Measurements from ENCODE around the gene IRS1. TPM values are rescaled to one million over a fixed set of nuclear protein-coding genes. Genes with fewer than 3 reads are reported as not detected.

Gene IRS1
- total and polyA plus RNA-seq, 2 experiments from 2014 or later = 4.1 to 40.4 TPM

- no peaks in the 10 kb centered on the region for H3K27me3 ChIP-seq
- peaks cover 5% of the 10 kb centered on the region for H3K36me3 ChIP-seq
- no peaks in the 10 kb centered on the region for H3K9me3 ChIP-seq (ENCODE audit: low read depth)
- TF ChIP-seq CTCF (IDR thresholded peaks at IDR 0.05; ENCODE audit: low read depth, low read length) = no peak
- no peak overlapping the region for H3K27ac ChIP-seq
- DNase-seq (ENCODE audit: low read depth in 1 of 2, low spot score in 1 of 2) = no peak
- H3K4me1 ChIP-seq (ENCODE audit: low read depth) = peaks cover 7% of the 10 kb centered on the region
- no peak overlapping the region for H3K4me3 ChIP-seq
These were observed 59.5 kb downstream of the IRS1 start for GRCh38 chr2:226740039-226740648.

GRCh38 chr2:226739545-226740030, 60.0 kb downstream of the IRS1 start:
- no peak for DNase-seq (ENCODE audit: low read depth in 1 of 2, low spot score in 1 of 2)
- no peak for TF ChIP-seq CTCF (IDR thresholded peaks at IDR 0.05; ENCODE audit: low read depth, low read length)
- no peaks in the 10 kb centered on the region for H3K9me3 ChIP-seq (ENCODE audit: low read depth)
- H3K36me3 ChIP-seq = peaks cover 5% of the 10 kb centered on the region
- no peaks in the 10 kb centered on the region for H3K27me3 ChIP-seq
- peaks cover 7% of the 10 kb centered on the region for H3K4me1 ChIP-seq (ENCODE audit: low read depth)
- H3K27ac ChIP-seq = no peak overlapping the region
- H3K4me3 ChIP-seq = no peak overlapping the region

- H3K4me1 ChIP-seq (ENCODE audit: low read depth) = peaks cover 7% of the 10 kb centered on the region
- no peak overlapping the region for H3K4me3 ChIP-seq
- no peak overlapping the region for H3K27ac ChIP-seq
- TF ChIP-seq CTCF (IDR thresholded peaks at IDR 0.05; ENCODE audit: low read depth, low read length) = no peak
- peaks cover 5% of the 10 kb centered on the region for H3K36me3 ChIP-seq
- H3K27me3 ChIP-seq = no peaks in the 10 kb centered on the region
- H3K9me3 ChIP-seq (ENCODE audit: low read depth) = no peaks in the 10 kb centered on the region
- DNase-seq (ENCODE audit: low read depth in 1 of 2, low spot score in 1 of 2) = peak in 1 of 2 donors; percentile 31
These were observed 60.6 kb downstream of the IRS1 start for GRCh38 chr2:226738821-226739544.

GRCh38 chr2:226738191-226738820, 61.3 kb downstream of the IRS1 start:
- no peak overlapping the region for H3K4me3 ChIP-seq
- peaks cover 8% of the 10 kb centered on the region for H3K4me1 ChIP-seq (ENCODE audit: low read depth)
- peaks cover 5% of the 10 kb centered on the region for H3K36me3 ChIP-seq
- DNase-seq (ENCODE audit: low read depth in 1 of 2, low spot score in 1 of 2) = no peak
- H3K27ac ChIP-seq = no peak overlapping the region
- no peaks in the 10 kb centered on the region for H3K9me3 ChIP-seq (ENCODE audit: low read depth)
- H3K27me3 ChIP-seq = no peaks in the 10 kb centered on the region
- TF ChIP-seq CTCF (IDR thresholded peaks at IDR 0.05; ENCODE audit: low read depth, low read length) = no peak

GRCh38 chr2:226736382-226736781, 63.2 kb downstream of the IRS1 start:
- Histone ChIP-seq H3K27me3 (no peaks in the 10 kb centered on the region), H3K27ac (no peak overlapping the region), H3K36me3 (peaks cover 5% of the 10 kb centered on the region), H3K4me3 (no peak overlapping the region), H3K4me1 (ENCODE audit: low read depth) (peaks cover 10% of the 10 kb centered on the region), H3K9me3 (ENCODE audit: low read depth) (no peaks in the 10 kb centered on the region)
- TF ChIP-seq CTCF (IDR thresholded peaks at IDR 0.05; ENCODE audit: low read depth, low read length) = no peak
- DNase-seq (ENCODE audit: low read depth in 1 of 2, low spot score in 1 of 2) = no peak

All from cardiac muscle cell (in vitro differentiated cells and primary cell).